Iris pigment epithelial cell (primary cell): ENCODE data around the gene HMG20B.
A peak's percentile ranks its signal among the peaks of the same experiment; 100 is the strongest.

ENCODE experiments used
- DNase-seq: peaks from one replicate; pipeline ENCODE4 v3.0.0-alpha.2; 2011; ENCODE audit warnings: low read depth

Gene HMG20B

GRCh38 chr19:3585301-3586126 lies 12.8 kb downstream of the HMG20B start, which contains the start of gene GIPC3:
GIPC3 (plus strand) TSS chr19:3585478; CDS start chr19:3585598, 120 bp downstream.
- DNase-seq = no peak

GRCh38 chr19:3586127-3586626 lies 13.4 kb downstream of the HMG20B start:
- DNase-seq = no peak

GRCh38 chr19:3586707-3587346 lies 14.1 kb downstream of the HMG20B start:
- no peak for DNase-seq

DNA sequence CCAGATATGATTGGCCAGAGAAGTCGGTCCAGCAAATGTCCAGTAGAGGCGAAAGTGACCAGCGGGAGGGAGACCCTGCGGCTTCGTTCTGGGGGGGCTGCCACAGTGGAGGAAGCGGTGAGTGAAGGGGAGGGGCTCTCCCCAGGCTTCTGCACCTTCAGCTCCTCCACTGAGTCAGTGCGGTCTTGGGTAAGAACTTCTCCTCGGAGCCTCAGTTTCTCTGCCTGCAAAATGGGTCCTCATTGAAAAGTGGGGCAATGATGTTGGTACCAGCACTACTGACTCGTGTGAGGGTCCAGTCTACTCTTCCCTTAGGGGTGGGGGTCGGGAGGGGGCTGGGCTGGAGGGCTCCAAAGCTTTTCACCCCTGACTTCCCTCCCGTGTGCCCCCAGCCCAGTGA lies 16.7 kb downstream of the HMG20B start:
- no peak for DNase-seq

- no peak for DNase-seq
Observed at GRCh38 chr19:3589949-3590348, 17.2 kb downstream of the HMG20B start.

DNA sequence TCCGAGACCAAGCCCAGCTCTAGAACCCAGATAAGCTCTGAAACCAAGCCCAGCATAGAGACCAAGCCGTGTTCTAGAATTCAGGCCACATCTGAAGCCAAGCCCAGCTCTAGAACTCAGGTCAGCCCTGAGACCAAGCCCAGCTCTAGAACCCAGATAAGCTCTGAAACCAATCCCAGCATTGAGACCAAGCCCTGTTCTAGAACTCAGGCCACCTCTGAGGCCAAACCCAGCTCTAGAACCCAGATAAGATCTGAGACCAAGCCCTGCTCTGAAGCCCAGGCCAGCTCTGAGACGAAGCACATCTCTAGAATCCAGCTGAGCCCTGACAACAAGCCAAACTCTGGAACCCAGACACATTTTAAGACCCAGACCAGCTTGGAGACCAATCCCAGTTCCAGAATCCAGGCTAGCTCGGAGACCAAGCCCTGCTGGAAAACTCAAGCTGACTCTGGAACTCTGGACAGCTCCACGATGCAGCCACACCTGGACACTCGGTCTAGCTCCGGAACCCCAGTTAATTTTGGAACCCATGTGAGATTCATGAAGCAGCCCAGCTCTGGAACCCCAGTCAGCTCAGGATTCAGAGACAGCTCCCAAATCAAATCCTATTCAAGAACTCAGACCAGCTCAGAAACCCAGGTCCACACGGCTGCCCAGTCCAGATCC lies 18.4 kb downstream of the HMG20B start:
- no peak for DNase-seq

GRCh38 chr19:3591876-3592613 lies 19.3 kb downstream of the HMG20B start:
- DNase-seq = no peak

DNA sequence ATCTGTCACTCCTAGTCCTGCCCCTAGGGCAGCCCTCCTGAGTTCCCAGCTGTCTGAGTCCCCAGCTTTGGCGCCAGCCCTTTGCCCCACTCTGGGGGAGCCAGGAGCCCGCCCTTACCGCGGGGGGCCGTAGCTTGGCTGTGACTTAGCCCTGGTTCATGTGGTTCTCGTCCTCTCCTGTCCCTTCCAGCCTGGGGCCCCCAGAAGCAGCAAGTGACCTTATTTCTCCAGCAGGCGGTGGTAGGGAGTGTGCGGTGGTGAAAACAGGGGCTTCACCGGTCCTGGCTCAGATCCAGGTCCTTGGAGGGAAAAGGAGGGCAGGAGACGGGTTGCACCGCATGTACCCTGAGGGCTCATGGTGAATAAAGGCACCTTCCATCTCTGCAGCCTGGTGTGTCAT lies 20.4 kb downstream of the HMG20B start:
- no peak for DNase-seq

DNA sequence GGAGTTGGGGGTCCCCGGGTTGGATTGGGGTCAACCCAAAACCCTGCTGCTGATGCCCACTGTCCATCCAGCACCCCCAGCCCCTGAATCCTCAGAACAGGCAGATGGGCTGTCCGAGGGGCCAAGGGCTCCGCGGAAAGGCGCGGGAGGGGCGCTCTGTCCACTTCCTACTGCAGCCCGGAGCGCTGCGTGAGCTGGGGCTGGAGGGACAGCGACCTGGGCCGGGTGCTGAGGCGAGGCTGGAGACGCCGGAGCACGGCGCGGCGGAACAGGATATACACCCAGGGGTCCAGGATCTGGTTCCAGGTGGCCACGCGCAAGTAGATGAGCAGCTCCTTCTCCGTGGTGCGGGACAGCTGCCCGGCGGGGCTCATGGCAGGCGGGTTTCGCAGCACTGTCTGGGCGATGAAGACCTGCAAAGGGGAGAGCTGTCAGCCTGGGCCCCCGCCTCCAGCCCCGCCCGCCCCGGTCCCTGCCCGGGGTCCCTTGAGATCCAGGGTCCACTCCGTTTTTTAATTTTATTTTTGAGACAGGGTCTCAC lies 22.8 kb downstream of the HMG20B start:
- no peak for DNase-seq

DNA sequence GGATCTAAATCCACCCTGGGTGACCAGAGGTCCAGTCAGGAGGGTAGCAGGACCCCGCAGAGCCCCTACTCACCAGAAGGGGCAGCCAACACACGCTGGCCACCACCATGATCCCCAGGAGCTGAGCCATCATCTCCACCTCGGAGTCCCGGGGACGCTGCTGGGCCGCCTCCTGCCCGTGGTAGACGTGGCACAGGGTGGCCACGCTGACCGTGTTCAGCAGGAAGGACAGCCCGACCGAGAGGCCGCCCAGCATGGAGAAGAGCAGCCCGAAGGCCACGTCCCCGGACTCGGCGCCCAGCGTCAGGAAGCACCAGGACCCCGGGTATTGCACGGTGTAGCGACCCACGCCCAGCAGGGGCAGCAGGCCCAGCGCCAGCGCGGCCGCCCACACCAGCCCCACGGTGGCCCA lies 27.0 kb downstream of the HMG20B start:
- DNase-seq = no peak

GRCh38 chr19:3601021-3601420 lies 28.3 kb downstream of the HMG20B start:
- no peak for DNase-seq

DNA sequence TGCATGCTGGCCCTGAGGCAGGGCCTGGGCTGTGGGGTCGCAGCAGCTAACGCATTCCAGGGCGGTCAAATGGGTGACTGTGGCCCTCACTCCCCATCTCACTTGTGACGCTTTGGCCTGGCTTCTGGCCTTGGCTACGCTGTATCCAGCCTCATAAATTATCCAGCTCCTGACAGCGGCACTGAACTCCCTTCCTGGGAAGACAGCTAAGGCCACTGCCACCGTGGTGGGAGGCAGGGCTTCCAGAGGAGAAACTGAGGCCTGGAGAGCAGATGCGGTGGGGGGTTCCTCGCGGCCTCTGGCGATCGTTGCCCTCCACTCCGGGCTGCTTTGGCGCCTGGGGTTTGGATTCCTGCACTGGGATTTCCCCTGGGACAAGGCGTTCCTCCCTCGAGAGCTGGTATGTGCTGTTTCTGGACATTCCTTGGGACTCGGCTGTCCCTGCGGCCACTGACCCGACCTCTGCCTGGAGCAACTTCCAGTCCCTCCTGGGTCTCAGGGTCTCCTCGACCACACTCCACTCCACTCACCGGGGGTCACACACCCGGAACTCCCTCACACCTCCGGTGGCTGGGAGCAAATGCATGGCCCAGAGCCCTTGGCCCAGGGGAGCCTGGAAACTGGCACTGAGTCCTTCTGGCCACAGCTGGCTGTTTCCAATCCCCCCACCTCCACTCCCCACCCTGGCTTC lies 30.5 kb downstream of the HMG20B start:
- no peak for DNase-seq

DNA sequence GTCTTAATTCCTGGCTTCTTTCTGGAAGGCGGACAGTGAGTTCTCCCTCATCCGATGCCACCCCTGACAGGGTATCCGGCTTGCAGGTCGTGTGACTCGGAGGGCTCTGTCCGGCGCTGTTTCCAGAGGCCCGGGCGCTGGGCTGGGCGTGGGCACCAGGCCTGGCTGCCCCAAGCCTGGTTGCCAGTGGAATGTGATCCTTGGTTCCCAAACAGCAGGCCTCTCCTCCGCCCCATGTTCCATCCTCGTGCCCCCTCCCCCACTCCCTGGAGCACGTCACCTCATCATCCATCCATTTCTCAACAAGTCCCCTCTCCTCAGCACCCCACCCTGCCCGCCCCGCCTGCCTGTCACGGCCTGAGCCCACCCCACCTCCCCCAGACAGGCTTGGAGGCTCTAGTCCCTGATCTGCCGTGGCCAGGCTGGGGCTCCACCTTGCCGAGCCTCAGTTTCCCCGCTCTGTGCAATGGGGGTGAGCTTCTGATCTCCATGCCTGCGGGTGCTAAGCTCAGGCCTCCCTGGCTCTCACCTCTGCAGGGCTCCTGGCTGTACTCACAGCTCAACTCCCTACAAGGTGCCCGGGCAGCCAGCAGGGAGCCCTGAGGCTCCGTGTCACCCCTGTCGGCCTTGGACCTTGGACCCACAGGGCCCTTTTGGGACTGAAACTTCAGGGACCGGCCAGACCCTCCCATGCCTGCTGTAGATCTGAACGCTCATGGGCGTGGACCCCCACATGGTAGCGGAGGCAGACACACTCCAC lies 31.7 kb downstream of the HMG20B start:
- no peak for DNase-seq

- no peak for DNase-seq
Observed at GRCh38 chr19:3604987-3605343, 32.2 kb downstream of the HMG20B start.

- DNase-seq = no peak
Observed at GRCh38 chr19:3605361-3605760, 32.6 kb downstream of the HMG20B start.

DNA sequence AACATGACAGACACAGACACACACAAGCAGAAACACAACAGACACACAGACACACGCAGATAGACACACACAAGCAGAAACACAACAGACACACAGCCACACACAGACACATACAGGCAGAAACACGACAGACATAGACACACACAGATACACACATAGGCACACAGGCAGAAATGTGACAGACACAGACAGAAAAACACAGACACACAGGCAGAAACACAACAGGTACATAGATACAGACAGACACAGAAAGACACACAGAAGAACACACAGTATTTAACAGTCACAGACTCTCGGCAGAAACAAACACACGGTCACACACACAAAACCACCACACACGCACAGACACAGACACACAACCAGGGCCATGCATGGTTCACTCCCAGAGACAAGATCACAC lies 33.0 kb downstream of the HMG20B start:
- no peak for DNase-seq

DNA sequence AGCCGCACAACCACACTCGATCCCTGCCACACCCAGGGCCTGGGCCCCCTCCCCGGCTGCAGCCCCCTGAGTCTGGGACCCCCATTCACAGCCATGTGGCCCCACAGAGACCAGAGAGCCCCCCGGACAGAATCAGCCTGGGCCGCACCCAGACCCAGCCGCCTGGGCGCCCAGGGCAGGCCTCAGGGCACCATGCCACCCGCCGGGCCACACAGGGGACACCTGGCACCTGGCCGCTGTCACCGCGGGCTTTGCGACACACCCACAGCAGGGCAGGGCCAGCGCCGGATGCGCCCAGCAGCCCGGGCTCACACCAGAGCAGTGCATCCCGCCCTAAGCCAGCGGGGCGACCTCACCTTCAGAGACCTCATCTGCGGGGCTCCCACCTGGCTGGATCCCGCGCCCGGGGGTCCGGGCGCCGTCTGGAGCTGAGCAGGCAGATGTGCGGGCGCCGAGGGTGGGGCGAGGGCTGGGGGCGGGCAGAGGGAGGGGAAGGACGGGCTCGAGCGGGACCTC lies 33.5 kb downstream of the HMG20B start:
- DNase-seq = no peak

DNA sequence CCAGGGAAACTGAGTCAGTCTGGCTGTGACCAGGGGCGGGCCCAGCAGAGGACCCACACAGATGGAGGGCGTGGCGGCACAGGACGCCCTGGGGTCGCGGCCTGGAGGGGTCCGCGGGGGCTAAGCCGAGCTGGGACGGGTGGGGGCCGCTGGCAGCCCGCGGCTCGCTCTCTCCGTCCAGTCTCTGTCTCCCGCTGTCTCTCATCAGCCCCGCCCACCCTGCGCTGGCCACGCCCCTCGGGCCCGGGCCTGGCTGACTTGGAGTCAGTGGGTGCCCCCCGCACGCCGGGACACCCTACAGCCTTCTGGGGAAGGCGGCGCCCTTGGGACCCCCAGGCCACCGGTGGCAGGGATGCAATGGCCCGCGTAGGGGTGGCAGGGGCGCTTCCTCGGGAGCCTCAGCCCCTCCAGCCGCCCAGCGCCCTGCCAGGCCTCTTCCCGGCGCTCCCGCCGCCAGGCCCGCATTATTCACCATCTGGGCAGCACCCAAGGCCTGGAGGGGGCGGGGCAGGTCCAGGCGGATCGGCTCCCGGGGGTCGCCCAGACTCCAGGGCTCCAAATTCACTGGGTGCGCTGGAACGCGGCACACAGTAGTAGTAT lies 34.0 kb downstream of the HMG20B start, which contains the start of gene TBXA2R:
Gene TBXA2R (minus strand): TSS at position 186 of the 600 bp plus-strand sequence. CDS start 6,241 bp downstream, outside the sequence.
- peak; percentile 59 for DNase-seq

DNA sequence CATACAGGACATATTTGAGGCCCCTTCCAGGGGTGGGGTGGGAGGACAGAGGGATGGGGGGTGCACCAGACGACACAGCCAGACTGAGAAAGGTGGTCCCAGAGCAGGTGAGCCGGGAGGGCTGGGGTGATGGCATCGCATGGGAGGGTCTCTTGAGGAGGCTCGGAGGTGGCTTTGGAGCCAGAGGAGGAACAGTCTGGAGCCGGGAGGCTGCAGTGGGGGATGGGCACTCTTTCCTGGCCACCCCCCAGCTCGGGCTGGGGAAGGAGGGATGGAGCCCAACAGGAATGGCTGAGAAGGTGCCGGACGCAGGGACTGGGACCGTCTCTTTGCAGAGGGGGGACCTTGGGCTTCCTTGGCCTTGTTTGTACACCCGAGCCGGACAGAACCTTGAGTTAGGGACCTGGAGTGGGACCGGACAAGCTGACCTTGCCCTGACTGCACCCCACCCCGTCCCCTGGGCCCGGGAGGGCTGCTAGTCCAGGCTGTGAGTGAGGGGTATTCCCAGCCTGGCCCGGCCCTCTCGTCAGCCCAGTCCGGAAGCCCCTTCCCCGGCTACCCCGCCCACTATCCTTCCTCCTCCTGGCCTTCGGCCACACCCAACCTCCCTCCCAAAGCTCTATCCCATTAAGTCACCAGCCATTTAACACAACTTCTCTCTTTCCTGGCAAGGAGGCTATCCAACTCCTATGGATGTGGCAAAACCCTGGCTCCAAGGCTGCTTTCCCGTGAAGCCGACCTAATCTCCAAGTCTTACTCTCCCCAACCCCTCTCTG lies 34.7 kb downstream of the HMG20B start:
- peak; percentile 15 for DNase-seq
